ENCODE measurements around the gene DMWD. TPM values are rescaled to one million over a fixed set of nuclear protein-coding genes. Genes with fewer than 3 reads are reported as not detected.
A peak's percentile ranks its signal among the peaks of the same experiment; 100 is the strongest.

Gene DMWD
- polyA plus RNA-seq, 1 of the 3 experiments (the other 2 are of a cell fraction) = 40.6 TPM

DNA sequence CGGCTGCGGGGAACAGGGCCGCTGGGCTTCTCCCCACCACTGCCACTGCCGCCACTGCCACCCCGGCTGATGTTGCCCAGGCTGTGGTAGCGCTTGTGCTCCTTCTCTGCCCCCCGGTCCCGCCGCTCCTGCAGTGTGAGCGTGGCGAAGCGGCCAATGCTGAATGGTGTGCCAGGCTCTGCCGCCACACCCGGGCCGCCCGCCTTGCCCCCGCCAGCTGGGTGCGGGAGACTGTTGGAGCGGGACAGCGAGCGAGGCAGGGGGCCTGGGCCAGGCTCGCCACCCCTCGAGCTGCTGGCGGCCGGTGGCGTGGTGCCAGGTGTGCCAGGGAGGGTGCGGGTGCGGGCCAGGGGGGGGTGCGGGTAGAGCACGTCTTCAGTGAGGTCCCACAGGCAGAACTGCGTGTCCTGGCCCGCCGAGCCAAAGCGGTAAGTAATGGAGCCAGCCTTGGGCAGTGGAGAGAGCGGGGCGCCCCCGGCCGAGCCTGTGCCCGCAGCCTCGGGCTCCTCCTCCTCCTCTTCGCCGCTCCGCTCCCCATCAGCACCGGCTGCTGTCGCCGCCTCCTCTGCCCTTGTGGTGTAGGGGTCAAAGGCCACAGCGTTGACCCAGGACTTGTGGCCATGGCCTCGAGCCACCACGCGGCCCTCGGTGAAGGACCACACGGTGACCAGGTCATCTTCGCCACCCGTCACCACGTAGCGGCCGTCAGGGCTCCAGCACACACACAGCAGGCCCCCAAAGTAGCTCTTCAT lies 6.7 kb downstream of the DMWD start:
- TF ChIP-seq RXRA (IDR thresholded peaks at IDR 0.05; ENCODE audit: borderline replicate concordance, low read depth) = no peak
- no peak for TF ChIP-seq FOSL2 (IDR thresholded peaks at IDR 0.05; ENCODE audit: borderline replicate concordance, low read depth)
- no peak for TF ChIP-seq REST (IDR thresholded peaks at IDR 0.05; ENCODE audit: low read depth, low read length)
- TF ChIP-seq TAF1 (IDR thresholded peaks at IDR 0.05; ENCODE audit: borderline replicate concordance, low read depth, low read length) = no peak
- no peak for TF ChIP-seq JUND (IDR thresholded peaks at IDR 0.05)
- TF ChIP-seq YY1 (IDR thresholded peaks at IDR 0.05; ENCODE audit: low read depth) = no peak
- no peak for TF ChIP-seq FOXM1 (IDR thresholded peaks at IDR 0.05; ENCODE audit: low read depth)
- TF ChIP-seq RFX5 (IDR thresholded peaks at IDR 0.05; ENCODE audit: low read length) = no peak
- no peak for TF ChIP-seq SIN3A (IDR thresholded peaks at IDR 0.05; ENCODE audit: borderline replicate concordance, low read depth, low read length)
- TF ChIP-seq TCF12 (IDR thresholded peaks at IDR 0.05) = no peak
- no peak for TF ChIP-seq MXI1 (IDR thresholded peaks at IDR 0.05; ENCODE audit: low read depth, low read length)
- TF ChIP-seq GABPA (IDR thresholded peaks at IDR 0.05; ENCODE audit: low read depth) = no peak
- Histone ChIP-seq H2AFZ (ENCODE audit: low read depth) (no peak overlapping the region), H4K20me1 (ENCODE audit: insufficient read depth) (0 out of 2 replicates have a peak, but pooled peaks cover 3% of the 10 kb centered on the region), H3K36me3 (replicated peaks in 1 of 2; ENCODE audit: control insufficient read depth in 1 of 2, insufficient read depth in 2 of 2, low read length in 1 of 2) (peaks cover 27 to 41% of the 10 kb centered on the region in 2 experiments), H3K27me3 (ENCODE audit: insufficient read depth) (no peaks in the 10 kb centered on the region), H3K9ac (no peak overlapping the region), H3K4me2 (no peak overlapping the region), H3K9me3 (no peaks in the 10 kb centered on the region), H3F3A (replicated peaks; ENCODE audit: insufficient read depth) (peaks cover 14% of the 10 kb centered on the region), H3K27ac (ENCODE audit: low read depth in 2 of 2, low read length in 1 of 2) (peak overlapping the region in 1 of 2 experiments; percentile 99; a peak in 1 of 4 replicates), H3K9me2 (no peaks in the 10 kb centered on the region), H3K79me2 (ENCODE audit: insufficient read depth) (peaks cover 73% of the 10 kb centered on the region), H3K4me1 (ENCODE audit: control insufficient read depth in 1 of 2, insufficient read depth in 2 of 2, low read depth in 1 of 2, low read length in 1 of 2) (peaks cover 22 to 32% of the 10 kb centered on the region in 2 experiments; a peak in 3 of 4 replicates), H3K4me3 (ENCODE audit: low read depth in 2 of 2, low read length in 1 of 2) (no peak overlapping the region)
- 91% methylated on average over 28 of the region's 57 CpGs for WGBS (ENCODE audit: low lambda C conversion rate)
- ChIA-PET CTCF (interaction anchor here (2.9 to 5.1 kb wide), 2 partner anchors 13 to 16 kb away, joined by 12 to 27 read pairs; partner anchors contain the start of gene SIX5), POLR2A (interaction anchor here (0.7 kb wide), 1 partner anchor 15 kb away, joined by 3 read pairs; no protein-coding TSS in a partner anchor)
- no peak for DNase-seq

DNA sequence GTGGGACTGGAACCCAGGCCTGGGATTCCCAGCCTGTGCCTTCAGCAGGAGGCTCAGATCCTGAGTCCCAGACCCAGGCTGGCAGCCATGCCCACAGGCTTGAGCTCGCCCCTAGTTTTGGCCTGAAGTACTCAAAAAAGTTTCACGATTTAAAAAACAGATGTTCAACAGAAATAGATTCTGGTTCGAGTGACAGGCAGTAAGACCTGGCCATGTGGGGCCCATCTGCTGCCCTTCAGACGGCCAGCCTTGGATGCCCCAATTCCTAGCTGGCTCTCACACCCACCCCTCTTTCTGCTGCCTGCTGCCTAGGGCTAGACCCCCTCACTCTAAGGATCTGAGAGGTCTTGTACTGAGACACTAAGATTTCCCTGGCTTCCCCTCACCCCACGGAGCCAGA lies 7.5 kb downstream of the DMWD start:
- POLR2A ChIA-PET = no interaction called here
- Histone ChIP-seq H3K27ac (ENCODE audit: low read depth in 2 of 2, low read length in 1 of 2) (peak overlapping the region in 1 of 2 experiments; percentile 99; a peak in 2 of 4 replicates), H3K9me2 (no peaks in the 10 kb centered on the region), H3K9ac (no peak overlapping the region), H3K27me3 (ENCODE audit: insufficient read depth) (no peaks in the 10 kb centered on the region), H4K20me1 (ENCODE audit: insufficient read depth) (0 out of 2 replicates have a peak, but pooled peaks cover 3% of the 10 kb centered on the region), H3K9me3 (no peaks in the 10 kb centered on the region), H3K4me1 (ENCODE audit: control insufficient read depth in 1 of 2, insufficient read depth in 2 of 2, low read depth in 1 of 2, low read length in 1 of 2) (peaks cover 22 to 30% of the 10 kb centered on the region in 2 experiments; a peak in 3 of 4 replicates), H3K79me2 (ENCODE audit: insufficient read depth) (peaks cover 73% of the 10 kb centered on the region), H2AFZ (ENCODE audit: low read depth) (no peak overlapping the region), H3K4me2 (no peak overlapping the region; the same call in 1 of the 2 replicates), H3K4me3 (ENCODE audit: low read depth in 2 of 2, low read length in 1 of 2) (no peak overlapping the region), H3F3A (replicated peaks; ENCODE audit: insufficient read depth) (peaks cover 14% of the 10 kb centered on the region), H3K36me3 (replicated peaks in 1 of 2; ENCODE audit: control insufficient read depth in 1 of 2, insufficient read depth in 2 of 2, low read length in 1 of 2) (peaks cover 20 to 38% of the 10 kb centered on the region in 2 experiments)
- WGBS (ENCODE audit: low lambda C conversion rate) = 62% methylated on average over 5 of the region's 5 CpGs
- CTCF ChIA-PET = interaction anchor here (0.5 to 5.1 kb wide), 2 partner anchors 15 to 52 kb away, joined by 3 to 27 read pairs; partner anchors contain the start of gene SIX5
- DNase-seq = no peak
- TF ChIP-seq REST (IDR thresholded peaks at IDR 0.05; ENCODE audit: low read depth, low read length) (no peak), SMC3 (IDR thresholded peaks at IDR 0.05; ENCODE audit: low read depth, low read length) (no peak), RFX5 (IDR thresholded peaks at IDR 0.05; ENCODE audit: low read length) (no peak), TAF1 (IDR thresholded peaks at IDR 0.05; ENCODE audit: borderline replicate concordance, low read depth, low read length) (no peak), ELF1 (IDR thresholded peaks at IDR 0.05) (no peak), FOXM1 (IDR thresholded peaks at IDR 0.05; ENCODE audit: low read depth) (no peak), RCOR1 (IDR thresholded peaks at IDR 0.05; ENCODE audit: low read length) (no peak)

All from SK-N-SH (cell line).